Right lobe of liver (tissue), 6 donors: Measurements from ENCODE around the gene CPLX1. TPM values are rescaled to one million over a fixed set of nuclear protein-coding genes. Genes with fewer than 3 reads are reported as not detected.

Source experiments
- ATAC-seq, 4 donors: fragments of 200-7000 bp; cut with Tn5 transposase; one replicate each; pipeline ENCODE4 v1.9.1; 2020; ENCODE audit warnings: mild to moderate bottlenecking in 4 of 4, moderate library complexity in 4 of 4
- DNase-seq, 3 donors: peaks; one replicate each; pipeline ENCODE4 v3.0.0-alpha.2; 2020
- H3K27ac ChIP-seq, 3 donors: fragments of 200-600 bp; one replicate each; pipeline ENCODE4 v1.8.0; 2022
- H3K27me3 ChIP-seq, 2 donors: fragments of 200-600 bp; one replicate each; pipeline ENCODE4 v1.8.0; 2022
- H3K36me3 ChIP-seq, 4 donors: fragments of 200-600 bp; sonication (generic) in 1 of 4; one replicate each; pipeline versions ENCODE4 v1.5.1 to v1.8.0; 2017 to 2022; ENCODE audit warnings: control low read depth in 1 of 4
- H3K4me1 ChIP-seq, 4 donors: fragments of 200-600 bp; sonication (generic) in 1 of 4; one replicate each; pipeline versions ENCODE4 v1.5.1 to v1.8.0; 2017 to 2022; ENCODE audit warnings: control low read depth in 1 of 4
- H3K4me3 ChIP-seq, 3 donors: fragments of 200-600 bp; one replicate each; pipeline ENCODE4 v1.8.0; 2022
- H3K9me3 ChIP-seq, 4 donors: fragments of 200-600 bp; sonication (generic) in 1 of 4; one replicate each; pipeline versions ENCODE4 v1.5.1 to v1.8.0; 2017 to 2022; ENCODE audit warnings: control low read depth in 1 of 4
- CTCF ChIP-seq, 4 donors: fragments of 200-600 bp in 3 of 4; fragments of 450-650 bp in 1 of 4; IDR thresholded peaks; one replicate each; pipeline versions ENCODE4 v1.5.1 to v1.8.0; 2016 to 2022; ENCODE audit warnings: antibody characterized with exemption in 4 of 4, mild to moderate bottlenecking in 2 of 4
- POLR2A ChIP-seq: fragments of 450-650 bp; IDR thresholded peaks from one replicate; pipeline ENCODE4 v1.6.1; 2017; ENCODE audit warnings: antibody characterized with exemption, mild to moderate bottlenecking
- WGBS: methylation state at CpG from one replicate; pipeline ENCODE4 v1.1.6; 2018; ENCODE audit warnings: low coverage, low lambda C conversion rate; ENCODE audit not compliant: insufficient coverage; ENCODE audit errors: missing lambda C conversion rate; 5-methylcytosine and 5-hydroxymethylcytosine counted together
- intact Hi-C, 2 donors: fragments of 100-400 bp; cut with DNase I; formaldehyde crosslinking; loops; one replicate each; pipeline versions ENCODE4 v1.11.2 to v1.14.1; 2022
- total RNA-seq, 6 experiments: library from RNA; depleted of rRNA in 2 of 6; stranded (reverse); fragments of >200 nt in 2 of 6; fragmentation: NEBNext Ultra II Directional in 3 of 6; extraction: Animal tissue kit (Norgen Biotek cat#: 25700) in 3 of 6; gene quantifications; one replicate each; pipeline versions ENCODE4 v1.1.0 to v1.2.4, GENCODE V29; 2016 to 2023
- donor health status: DM: no; HTN: yes; CAD: no.
- donor health status: DM: no; HTN: no; CAD: no.
- donor health status: DM: no; HTN: no; CAD: no.
- donor health status: DM: no; HTN: yes; CAD: no.
- donor health status: DM: no; HTN: yes; CAD: no.

CPLX1 gene
- total RNA-seq, 6 experiments from 2014 or later, result 0.86 to 3.7 (median 2.4) TPM

GRCh38 chr4:785332-786073 lies 40.4 kb downstream of the CPLX1 start:
- Histone ChIP-seq H3K27me3 (no peaks in the 10 kb centered on the region), H3K4me3 (no peak overlapping the region), H3K9me3 (no peaks in the 10 kb centered on the region), H3K36me3 (no peaks in the 10 kb centered on the region), H3K27ac (no peak overlapping the region), H3K4me1 (peaks cover 0 to 28% (median 13%) of the 10 kb centered on the region in 4 donors)
- 24% methylated on average over 9 of the region's 57 CpGs for WGBS
- ATAC-seq (no peak), DNase-seq (peak in 1 of 3 donors; percentile 56)
- TF ChIP-seq POLR2A, result no peak
- no peak for TF ChIP-seq CTCF (IDR thresholded peaks at IDR 0.05)
- intact Hi-C loops, result no loop called here

DNA sequence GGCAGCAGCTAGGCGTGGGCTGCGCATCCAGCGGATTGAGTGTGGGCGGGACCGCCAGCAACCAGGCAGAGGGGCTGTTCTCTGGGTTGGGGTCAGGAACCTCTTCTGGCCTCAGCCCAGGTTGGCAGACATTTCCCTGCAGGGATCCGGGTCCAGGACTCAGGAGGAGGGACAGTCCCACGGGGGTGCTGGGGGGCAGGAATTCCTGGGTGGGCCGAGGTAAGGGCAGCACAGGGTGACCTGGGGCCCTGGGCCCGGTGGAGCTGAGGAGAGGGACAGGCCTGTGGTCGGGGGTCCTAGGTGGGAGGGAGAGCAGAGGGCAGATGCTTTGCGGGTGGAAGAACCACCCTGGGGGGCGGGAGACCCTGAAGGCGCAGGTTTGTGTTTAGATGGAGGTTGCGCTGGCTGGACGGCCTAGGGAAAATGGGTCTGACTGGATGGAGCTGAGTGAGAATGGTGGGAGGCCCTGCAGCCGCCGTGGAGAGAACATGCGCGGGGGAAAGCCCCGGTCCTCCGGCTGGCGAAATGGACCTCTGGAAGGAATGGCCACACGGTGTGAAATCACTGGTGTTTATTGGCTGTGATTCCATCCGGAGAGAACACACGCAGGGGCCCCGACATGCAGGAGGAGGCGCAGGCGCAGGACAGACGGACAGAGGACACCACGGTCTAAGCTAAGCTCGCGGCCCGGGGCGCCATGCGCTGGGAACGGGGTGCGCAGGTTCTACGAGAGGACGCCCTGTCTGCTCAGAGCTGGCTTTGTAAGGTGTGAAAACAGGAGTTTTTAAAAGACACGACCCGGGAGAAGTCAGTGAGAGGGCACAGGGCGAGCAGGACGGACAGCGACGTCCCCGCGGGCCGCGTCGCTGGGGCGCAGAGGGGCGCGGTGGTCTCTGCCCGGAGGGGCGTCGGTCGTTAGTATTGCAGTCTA lies 41.3 kb downstream of the CPLX1 start:
- ATAC-seq (no peak), DNase-seq (peak in 1 of 3 donors; percentile 30)
- intact Hi-C loops, result no loop called here
- Histone ChIP-seq H3K36me3 (peaks cover 0 to 6% (median 0%) of the 10 kb centered on the region in 4 donors), H3K9me3 (no peaks in the 10 kb centered on the region), H3K4me1 (peaks cover 0 to 36% (median 17%) of the 10 kb centered on the region in 4 donors), H3K4me3 (no peak overlapping the region), H3K27ac (no peak overlapping the region), H3K27me3 (no peaks in the 10 kb centered on the region)
- 79% methylated on average over 30 of the region's 57 CpGs for WGBS
- TF ChIP-seq CTCF (IDR thresholded peaks at IDR 0.05) (no peak), POLR2A (no peak)

DNA sequence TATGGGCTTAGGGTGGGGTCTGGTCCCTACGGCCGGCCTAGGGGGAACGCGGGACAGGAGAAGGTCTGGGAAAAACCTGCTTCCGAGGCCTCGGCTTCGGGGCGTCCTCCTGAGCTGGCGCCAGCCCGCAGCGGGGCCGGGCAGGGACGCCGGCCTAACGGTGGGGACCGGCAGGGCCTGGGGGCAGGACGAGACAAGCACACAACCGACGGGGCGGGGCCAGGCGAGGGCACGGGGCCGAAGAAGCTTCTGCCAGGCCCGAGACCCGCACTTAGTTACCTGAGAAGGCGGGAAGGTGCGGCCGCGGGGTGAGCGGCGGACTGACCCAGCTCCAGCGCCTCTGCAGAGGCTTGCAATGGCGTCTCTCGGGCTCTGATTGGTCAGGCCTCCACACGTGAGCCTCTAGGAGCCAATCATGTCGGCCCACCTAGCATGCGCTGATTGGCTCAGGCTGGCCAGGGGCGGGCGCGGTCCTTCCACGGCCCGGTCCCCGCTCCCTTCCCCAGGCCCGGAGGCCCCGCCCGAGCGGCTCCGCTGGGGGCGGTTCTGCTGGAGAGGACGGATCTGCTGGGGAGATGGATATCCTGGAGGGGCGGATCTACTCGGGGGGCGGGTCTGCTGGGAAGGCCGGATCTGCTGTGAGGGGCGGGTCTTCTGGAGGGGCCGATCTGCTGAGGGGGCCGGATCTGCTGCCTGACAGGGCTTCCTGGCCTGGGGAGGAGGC lies 44.3 kb downstream of the CPLX1 start:
- Histone ChIP-seq H3K27ac (peak overlapping the region; percentile 73 to 92 (median 89)), H3K4me1 (peaks cover 0 to 41% (median 11%) of the 10 kb centered on the region in 4 donors), H3K36me3 (peaks cover 0 to 28% (median 3%) of the 10 kb centered on the region in 4 donors), H3K9me3 (no peaks in the 10 kb centered on the region), H3K27me3 (no peaks in the 10 kb centered on the region), H3K4me3 (peak overlapping the region; percentile 87 to 96 (median 95))
- ATAC-seq (peak; percentile 90 to 95 (median 92)), DNase-seq (peak; percentile 99 to 100 (median 99))
- under 1% methylated on average over 32 of the region's 57 CpGs for WGBS
- TF ChIP-seq CTCF (IDR thresholded peaks at IDR 0.05) (no peak), POLR2A (peak; percentile 95)
- intact Hi-C loops, result no loop called here
